CD4-positive, alpha-beta T cell treated with Interferon alpha-2 for 1 hour (primary cell): ENCODE measurements around the gene PARN.

Source experiments
- DNase-seq, 2 donors: peaks; one replicate each; pipeline ENCODE4 v3.0.0-alpha.2; 2020 to 2022

The PARN gene

GRCh38 chr16:14392960-14393359, 237.1 kb downstream of the PARN start:
- DNase-seq, result no peak

GRCh38 chr16:14389359-14389758, 240.7 kb downstream of the PARN start:
- DNase-seq, result no peak

GRCh38 chr16:14388243-14388642, 241.8 kb downstream of the PARN start:
- DNase-seq, result no peak

GRCh38 chr16:14386115-14386514, 243.9 kb downstream of the PARN start:
- DNase-seq, result no peak
